Neural progenitor cell (in vitro differentiated cells): ENCODE results near the gene NT5DC2. TPM values are rescaled to one million over a fixed set of nuclear protein-coding genes. Genes with fewer than 3 reads are reported as not detected.

ENCODE experiments used
- DNase-seq: peaks from one replicate; pipeline ENCODE4 v3.0.0-alpha.2; 2016; ENCODE audit warnings: low spot score
- H2AFZ ChIP-seq: fragments of 200-600 bp; sonication (generic); replicated peaks from 2 replicates; pipeline ENCODE4 v1.6.1; 2016; ENCODE audit warnings: antibody characterized with exemption
- H3F3A ChIP-seq: fragments of 200-600 bp; sonication (generic); 2 replicates; pipeline ENCODE4 v1.6.1; 2016; ENCODE audit warnings: antibody characterized with exemption, low read depth
- H3K27ac ChIP-seq: fragments of 200-600 bp; sonication (generic); 2 replicates; pipeline ENCODE4 v1.5.1; 2016; ENCODE audit warnings: mild to moderate bottlenecking
- H3K27me3 ChIP-seq: fragments of 200-600 bp; sonication (generic); 2 replicates; pipeline ENCODE4 v1.6.1; 2016; ENCODE audit warnings: mild to moderate bottlenecking, moderate library complexity
- H3K36me3 ChIP-seq: fragments of 200-600 bp; sonication (generic); 2 replicates; pipeline ENCODE4 v1.5.1; 2016
- H3K4me1 ChIP-seq: fragments of 200-600 bp; sonication (generic); 2 replicates; pipeline ENCODE4 v1.6.1; 2016; ENCODE audit warnings: mixed run types
- H3K4me2 ChIP-seq: fragments of 200-600 bp; sonication (generic); 2 replicates; pipeline ENCODE4 v1.6.1; 2016
- H3K4me3 ChIP-seq: fragments of 200-600 bp; sonication (generic); 2 replicates; pipeline ENCODE4 v1.5.1; 2016
- H3K79me2 ChIP-seq: fragments of 200-600 bp; sonication (generic); 2 replicates; pipeline ENCODE4 v1.6.1; 2016; ENCODE audit warnings: low read depth
- H3K9ac ChIP-seq: fragments of 200-600 bp; sonication (generic); 2 replicates; pipeline ENCODE4 v1.6.1; 2016
- H3K9me3 ChIP-seq: fragments of 200-600 bp; sonication (generic); 2 replicates; pipeline ENCODE4 v1.5.1; 2016; ENCODE audit warnings: low read depth
- H4K20me1 ChIP-seq: fragments of 200-600 bp; sonication (generic); 2 replicates; pipeline ENCODE4 v1.6.1; 2016; ENCODE audit warnings: low read depth
- H3K27ac Mint-ChIP-seq: 3 replicates; pipeline ENCODE4 v1.8.0; 2021; ENCODE audit warnings: mixed read lengths
- H3K27me3 Mint-ChIP-seq: 2 replicates; pipeline ENCODE4 v1.8.0; 2022; ENCODE audit warnings: low read depth, mild to moderate bottlenecking, inconsistent platforms, moderate library complexity, mixed read lengths; ENCODE audit not compliant: insufficient read depth
- H3K36me3 Mint-ChIP-seq: 3 replicates; pipeline ENCODE4 v1.8.0; 2021; ENCODE audit warnings: mixed read lengths
- H3K4me1 Mint-ChIP-seq: 3 replicates; pipeline ENCODE4 v1.8.0; 2021; ENCODE audit warnings: mixed read lengths
- H3K4me3 Mint-ChIP-seq: 3 replicates; pipeline ENCODE4 v1.8.0; 2021; ENCODE audit warnings: mild to moderate bottlenecking, moderate library complexity, mixed read lengths
- H3K9me3 Mint-ChIP-seq: 3 replicates; pipeline ENCODE4 v1.8.0; 2020; ENCODE audit warnings: mixed read lengths
- EZH2 ChIP-seq: fragments of 200-600 bp; sonication (generic); IDR thresholded peaks from 2 replicates; pipeline ENCODE4 v1.6.1; 2017; ENCODE audit warnings: antibody characterized with exemption, mild to moderate bottlenecking, moderate library complexity
- EZH2phosphoT487 ChIP-seq: fragments of 200-600 bp; sonication (generic); IDR thresholded peaks from 2 replicates; pipeline ENCODE4 v1.6.1; 2017; ENCODE audit warnings: antibody characterized with exemption
- total RNA-seq: library from RNA; depleted of rRNA; stranded (reverse); fragments of >200 nt; gene quantifications from 2 replicates; pipeline ENCODE4 v1.2.3, GENCODE V29; 2015; ENCODE audit warnings: low replicate concordance
- TF ChIP-seq, protein P1 (sequence below): fragments of 200-600 bp; sonication (generic); IDR thresholded peaks from 2 replicates; pipeline ENCODE4 v1.5.1; 2017; ENCODE audit warnings: antibody characterized with exemption, mild to moderate bottlenecking

NT5DC2 gene
- total RNA-seq, 1 donor from 2014 or later, result 210 TPM

GRCh38 chr3:52520716-52521487, 12.8 kb downstream of the NT5DC2 start:
- Histone ChIP-seq H2AFZ (no peak overlapping the region), H3K4me3 (no peak overlapping the region), H3K4me1 (no peaks in the 10 kb centered on the region), H3K27ac (no peak overlapping the region), H3K9me3 (no peaks in the 10 kb centered on the region), H3K9ac (no peak overlapping the region), H3K4me2 (no peak overlapping the region), H3K79me2 (no peaks in the 10 kb centered on the region), H3K27me3 (peaks cover 6% of the 10 kb centered on the region), H3F3A (no peaks in the 10 kb centered on the region), H4K20me1 (no peaks in the 10 kb centered on the region), H3K36me3 (no peaks in the 10 kb centered on the region)
- Mint-ChIP-seq H3K4me1 (no peaks in the 10 kb centered on the region), H3K27me3 (no peaks in the 10 kb centered on the region), H3K9me3 (no peaks in the 10 kb centered on the region), H3K4me3 (no peak overlapping the region), H3K36me3 (peaks cover 7% of the 10 kb centered on the region), H3K27ac (no peak overlapping the region)
- TF ChIP-seq EZH2 (no peak), EZH2phosphoT487 (no peak)
- TF ChIP-seq, protein P1, sequence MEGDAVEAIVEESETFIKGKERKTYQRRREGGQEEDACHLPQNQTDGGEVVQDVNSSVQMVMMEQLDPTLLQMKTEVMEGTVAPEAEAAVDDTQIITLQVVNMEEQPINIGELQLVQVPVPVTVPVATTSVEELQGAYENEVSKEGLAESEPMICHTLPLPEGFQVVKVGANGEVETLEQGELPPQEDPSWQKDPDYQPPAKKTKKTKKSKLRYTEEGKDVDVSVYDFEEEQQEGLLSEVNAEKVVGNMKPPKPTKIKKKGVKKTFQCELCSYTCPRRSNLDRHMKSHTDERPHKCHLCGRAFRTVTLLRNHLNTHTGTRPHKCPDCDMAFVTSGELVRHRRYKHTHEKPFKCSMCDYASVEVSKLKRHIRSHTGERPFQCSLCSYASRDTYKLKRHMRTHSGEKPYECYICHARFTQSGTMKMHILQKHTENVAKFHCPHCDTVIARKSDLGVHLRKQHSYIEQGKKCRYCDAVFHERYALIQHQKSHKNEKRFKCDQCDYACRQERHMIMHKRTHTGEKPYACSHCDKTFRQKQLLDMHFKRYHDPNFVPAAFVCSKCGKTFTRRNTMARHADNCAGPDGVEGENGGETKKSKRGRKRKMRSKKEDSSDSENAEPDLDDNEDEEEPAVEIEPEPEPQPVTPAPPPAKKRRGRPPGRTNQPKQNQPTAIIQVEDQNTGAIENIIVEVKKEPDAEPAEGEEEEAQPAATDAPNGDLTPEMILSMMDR, result no peak
- no peak for DNase-seq

- no peak for DNase-seq
- H3K4me3 ChIP-seq, result no peak overlapping the region
- H2AFZ ChIP-seq, result no peak overlapping the region
- no peaks in the 10 kb centered on the region for H3K9me3 ChIP-seq
- H3K27me3 ChIP-seq, result peaks cover 6% of the 10 kb centered on the region
- H3F3A ChIP-seq, result no peaks in the 10 kb centered on the region
- no peak overlapping the region for H3K27ac ChIP-seq
- H3K4me3 Mint-ChIP-seq, result no peak overlapping the region
- no peak overlapping the region for H3K27ac Mint-ChIP-seq
- no peak overlapping the region for H3K4me2 ChIP-seq
- H3K4me1 ChIP-seq, result no peaks in the 10 kb centered on the region
- no peaks in the 10 kb centered on the region for H3K9me3 Mint-ChIP-seq
- H3K4me1 Mint-ChIP-seq, result peaks cover 2% of the 10 kb centered on the region
- TF ChIP-seq EZH2 (no peak), EZH2phosphoT487 (no peak)
- TF ChIP-seq, protein P1, result no peak
- H3K27me3 Mint-ChIP-seq, result no peaks in the 10 kb centered on the region
- no peaks in the 10 kb centered on the region for H4K20me1 ChIP-seq
- no peak overlapping the region for H3K9ac ChIP-seq
- H3K36me3 Mint-ChIP-seq, result peaks cover 7% of the 10 kb centered on the region
- no peaks in the 10 kb centered on the region for H3K36me3 ChIP-seq
- H3K79me2 ChIP-seq, result no peaks in the 10 kb centered on the region
Measured at GRCh38 chr3:52520141-52520667, 13.5 kb downstream of the NT5DC2 start.

GRCh38 chr3:52519445-52520140, 14.1 kb downstream of the NT5DC2 start:
- no peaks in the 10 kb centered on the region for H3K9me3 Mint-ChIP-seq
- Histone ChIP-seq H3K27me3 (peaks cover 6% of the 10 kb centered on the region), H3K4me2 (no peak overlapping the region), H3K9me3 (no peaks in the 10 kb centered on the region), H3K9ac (no peak overlapping the region), H4K20me1 (no peaks in the 10 kb centered on the region), H3F3A (no peaks in the 10 kb centered on the region), H3K36me3 (no peaks in the 10 kb centered on the region), H3K27ac (no peak overlapping the region), H3K79me2 (no peaks in the 10 kb centered on the region), H3K4me3 (no peak overlapping the region), H3K4me1 (no peaks in the 10 kb centered on the region), H2AFZ (no peak overlapping the region)
- no peak for DNase-seq
- peaks cover 3% of the 10 kb centered on the region for H3K4me1 Mint-ChIP-seq
- peaks cover 7% of the 10 kb centered on the region for H3K36me3 Mint-ChIP-seq
- no peak overlapping the region for H3K27ac Mint-ChIP-seq
- H3K27me3 Mint-ChIP-seq, result no peaks in the 10 kb centered on the region
- no peak overlapping the region for H3K4me3 Mint-ChIP-seq
- TF ChIP-seq, protein P1, result no peak
- TF ChIP-seq EZH2phosphoT487 (no peak), EZH2 (no peak)
